Astrocyte of the spinal cord (primary cell): ENCODE data around the gene GPR62.

ENCODE experiments used
- DNase-seq: peaks from one replicate; pipeline ENCODE4 v3.0.0; 2011; ENCODE audit warnings: low read depth, low spot score
- H3K4me3 ChIP-seq: 2 replicates; pipeline ENCODE4 v1.5.1; 2011; ENCODE audit warnings: low read depth, mild to moderate bottlenecking, low read length, moderate library complexity
- CTCF ChIP-seq: IDR thresholded peaks from 2 replicates; pipeline ENCODE4 v1.5.1; 2012; ENCODE audit warnings: low read depth, mild to moderate bottlenecking, low read length, inconsistent platforms
- in situ Hi-C: cut with HindIII; loops from 2 replicates; pipeline ENCODE4 v1.10.0; 2017; ENCODE audit warnings: low sequenced_read_pairs

The GPR62 gene

GRCh38 chr3:51962854-51963530 is 7.8 kb downstream of the GPR62 start:
- DNase-seq = no peak
- H3K4me3 ChIP-seq = no peak overlapping the region
- in situ Hi-C loops = no loop called here
- no peak for TF ChIP-seq CTCF

GRCh38 chr3:51963951-51964451 is 8.8 kb downstream of the GPR62 start:
- in situ Hi-C loops = no loop called here
- TF ChIP-seq CTCF = no peak
- no peak overlapping the region for H3K4me3 ChIP-seq
- no peak for DNase-seq

- no peak for DNase-seq
- in situ Hi-C loops = no loop called here
- no peak for TF ChIP-seq CTCF
- no peak overlapping the region for H3K4me3 ChIP-seq
Observed at GRCh38 chr3:51964521-51964920, 9.3 kb downstream of the GPR62 start.

- in situ Hi-C loops = no loop called here
- H3K4me3 ChIP-seq = peak overlapping the region; percentile 70
- no peak for TF ChIP-seq CTCF
- DNase-seq = no peak
Observed at GRCh38 chr3:51966016-51966415, 10.8 kb downstream of the GPR62 start.

GRCh38 chr3:51966486-51966885 is 11.3 kb downstream of the GPR62 start:
- in situ Hi-C loops = no loop called here
- H3K4me3 ChIP-seq = peak overlapping the region; percentile 70
- no peak for DNase-seq
- no peak for TF ChIP-seq CTCF

- peak overlapping the region; percentile 70 for H3K4me3 ChIP-seq
- no peak for DNase-seq
- no peak for TF ChIP-seq CTCF
- in situ Hi-C loops = no loop called here
Observed at GRCh38 chr3:51966922-51967383, 11.8 kb downstream of the GPR62 start.
